IPS-20b (cell line): ENCODE measurements around the gene NR3C2.

Source experiments
- H3K27ac ChIP-seq: one replicate; pipeline ENCODE4 v1.5.1; 2013; ENCODE audit warnings: low read length
- H3K27me3 ChIP-seq: 2 replicates; pipeline ENCODE4 v1.6.1; 2013; ENCODE audit warnings: mild to moderate bottlenecking, low read length, inconsistent platforms; ENCODE audit not compliant: insufficient read depth
- H3K36me3 ChIP-seq: 2 replicates; pipeline ENCODE4 v1.6.1; 2013; ENCODE audit warnings: low read depth, mild to moderate bottlenecking, inconsistent platforms, low read length, moderate library complexity; ENCODE audit not compliant: insufficient read depth
- H3K4me1 ChIP-seq: 2 replicates; pipeline ENCODE4 v1.6.1; 2013; ENCODE audit warnings: mild to moderate bottlenecking, control low read depth, inconsistent platforms, low read length, moderate library complexity; ENCODE audit not compliant: insufficient read depth
- H3K4me3 ChIP-seq: 2 replicates; pipeline ENCODE4 v1.5.1; 2013; ENCODE audit warnings: mild to moderate bottlenecking, low read length, inconsistent platforms
- H3K9ac ChIP-seq: 2 replicates; pipeline ENCODE4 v1.6.1; 2013; ENCODE audit warnings: low read depth, mild to moderate bottlenecking, inconsistent platforms, low read length, moderate library complexity
- H3K9me3 ChIP-seq: 2 replicates; pipeline ENCODE4 v1.6.1; 2013; ENCODE audit warnings: mild to moderate bottlenecking, low read depth, low read length, inconsistent platforms; ENCODE audit not compliant: insufficient read depth

The NR3C2 gene

DNA sequence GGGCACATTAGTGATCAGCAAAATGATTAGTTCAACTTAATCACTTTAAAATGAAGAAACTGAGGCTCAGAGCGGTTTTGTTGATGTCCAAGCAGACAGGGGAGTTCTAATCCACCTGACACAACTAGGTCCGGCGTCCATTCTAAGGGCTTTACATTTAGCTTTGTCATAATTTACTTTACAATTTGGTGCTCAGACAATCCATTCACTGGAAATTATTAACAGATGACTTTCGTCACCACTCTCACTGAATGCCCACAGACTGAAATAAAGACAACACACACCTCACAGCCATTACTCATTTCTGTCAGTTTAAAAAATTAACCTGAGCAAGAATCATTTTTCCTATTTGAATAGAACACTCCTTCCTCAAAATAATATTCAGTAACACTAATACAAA is 10.8 kb downstream of the NR3C2 start:
- Histone ChIP-seq H3K9ac (no peak overlapping the region), H3K4me1 (no peaks in the 10 kb centered on the region), H3K9me3 (no peaks in the 10 kb centered on the region), H3K4me3 (no peak overlapping the region), H3K36me3 (no peaks in the 10 kb centered on the region), H3K27me3 (no peaks in the 10 kb centered on the region), H3K27ac (no peak overlapping the region)

- H3K27ac ChIP-seq, result no peak overlapping the region
- no peaks in the 10 kb centered on the region for H3K9me3 ChIP-seq
- H3K4me3 ChIP-seq, result no peak overlapping the region
- H3K36me3 ChIP-seq, result no peaks in the 10 kb centered on the region
- no peak overlapping the region for H3K9ac ChIP-seq
- no peaks in the 10 kb centered on the region for H3K27me3 ChIP-seq
- no peaks in the 10 kb centered on the region for H3K4me1 ChIP-seq
Measured at GRCh38 chr4:148430854-148431253, 11.4 kb downstream of the NR3C2 start.

DNA sequence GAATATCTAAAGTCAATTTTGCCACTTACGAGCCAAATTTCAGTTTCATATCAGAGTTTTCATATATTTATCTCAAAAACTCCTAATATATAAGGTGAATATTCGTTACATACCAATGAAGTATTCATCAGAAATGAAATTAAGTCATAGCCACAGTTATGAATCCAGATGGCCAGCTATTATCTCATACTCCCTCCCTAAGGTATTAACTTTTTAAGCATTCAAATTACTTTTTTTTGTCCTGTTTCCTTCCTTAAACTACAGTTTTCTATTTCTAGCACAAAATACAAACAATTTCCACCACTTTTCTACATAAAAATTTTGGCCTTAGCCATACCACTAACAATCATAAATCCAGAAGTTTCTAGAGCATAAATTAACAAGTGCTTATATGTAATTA is 13.0 kb downstream of the NR3C2 start:
- H3K4me3 ChIP-seq, result no peak overlapping the region
- no peak overlapping the region for H3K27ac ChIP-seq
- no peak overlapping the region for H3K9ac ChIP-seq
- no peaks in the 10 kb centered on the region for H3K4me1 ChIP-seq
- H3K36me3 ChIP-seq, result no peaks in the 10 kb centered on the region
- no peaks in the 10 kb centered on the region for H3K9me3 ChIP-seq
- H3K27me3 ChIP-seq, result no peaks in the 10 kb centered on the region

GRCh38 chr4:148426643-148427042 is 15.6 kb downstream of the NR3C2 start:
- H3K4me1 ChIP-seq, result no peaks in the 10 kb centered on the region
- H3K4me3 ChIP-seq, result no peak overlapping the region
- no peaks in the 10 kb centered on the region for H3K36me3 ChIP-seq
- no peaks in the 10 kb centered on the region for H3K27me3 ChIP-seq
- H3K27ac ChIP-seq, result no peak overlapping the region
- no peaks in the 10 kb centered on the region for H3K9me3 ChIP-seq
- no peak overlapping the region for H3K9ac ChIP-seq

DNA sequence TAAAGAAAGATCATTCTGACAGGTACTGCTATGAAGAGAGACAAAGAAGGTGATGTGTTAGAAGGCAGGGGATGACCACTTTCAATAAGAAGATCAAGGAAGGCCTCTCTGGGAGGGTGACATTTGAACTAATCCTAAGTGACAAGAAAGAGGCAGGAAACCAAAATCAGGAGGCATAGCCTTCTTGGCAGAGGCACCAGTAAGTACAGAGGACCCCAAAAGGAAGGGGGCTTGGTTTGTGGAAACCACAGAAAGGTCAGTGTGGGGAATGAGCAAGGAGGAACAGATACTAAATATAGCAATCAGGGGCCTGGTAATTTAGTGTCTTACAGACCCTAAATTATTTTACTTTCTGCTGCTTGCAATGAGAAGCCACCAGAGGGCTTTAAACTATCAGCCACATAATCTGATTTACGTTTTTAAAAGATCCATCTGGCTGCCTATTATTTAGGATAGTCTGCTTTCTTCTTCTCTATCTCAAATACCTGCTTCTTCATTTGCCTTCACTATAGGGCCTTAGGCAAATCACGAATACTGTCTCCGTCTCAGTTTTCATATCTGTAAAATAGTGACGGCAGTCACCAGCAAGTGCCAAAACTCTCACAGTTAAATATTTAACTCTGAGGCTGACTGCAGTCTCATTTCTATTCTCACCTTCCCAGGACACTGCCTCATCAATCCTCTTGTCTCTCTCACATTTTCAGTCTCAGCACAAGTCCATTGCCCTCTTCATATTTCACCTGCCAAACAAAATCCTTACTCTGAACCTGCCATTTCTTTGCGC is 16.7 kb downstream of the NR3C2 start:
- Histone ChIP-seq H3K27me3 (no peaks in the 10 kb centered on the region), H3K36me3 (no peaks in the 10 kb centered on the region), H3K9ac (no peak overlapping the region), H3K27ac (no peak overlapping the region), H3K9me3 (no peaks in the 10 kb centered on the region), H3K4me1 (no peaks in the 10 kb centered on the region), H3K4me3 (no peak overlapping the region)

DNA sequence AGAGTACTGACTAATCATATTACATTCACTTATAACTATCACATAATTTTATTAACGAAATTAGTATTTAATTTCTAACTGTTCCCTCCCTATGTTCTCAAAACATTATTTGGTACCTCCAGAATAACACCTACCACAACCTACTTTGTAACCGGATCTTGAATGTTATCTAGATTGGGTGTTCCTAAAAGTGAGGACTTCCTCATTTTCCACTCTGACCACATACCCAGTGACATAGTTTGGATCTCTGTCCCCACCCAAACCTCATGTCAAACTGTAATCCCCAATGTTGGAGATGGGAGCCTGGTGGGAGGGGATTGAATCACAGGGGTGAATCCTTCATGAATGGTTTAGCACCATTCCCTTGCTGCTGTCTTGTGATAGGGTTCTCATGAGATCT is 21.8 kb downstream of the NR3C2 start:
- H3K36me3 ChIP-seq, result no peaks in the 10 kb centered on the region
- no peak overlapping the region for H3K27ac ChIP-seq
- no peaks in the 10 kb centered on the region for H3K27me3 ChIP-seq
- H3K9ac ChIP-seq, result no peak overlapping the region
- no peaks in the 10 kb centered on the region for H3K9me3 ChIP-seq
- H3K4me1 ChIP-seq, result no peaks in the 10 kb centered on the region
- no peak overlapping the region for H3K4me3 ChIP-seq

GRCh38 chr4:148415500-148415899 is 26.7 kb downstream of the NR3C2 start:
- Histone ChIP-seq H3K36me3 (no peaks in the 10 kb centered on the region), H3K9me3 (no peaks in the 10 kb centered on the region), H3K4me3 (no peak overlapping the region), H3K4me1 (no peaks in the 10 kb centered on the region), H3K27ac (no peak overlapping the region), H3K9ac (no peak overlapping the region), H3K27me3 (no peaks in the 10 kb centered on the region)

- Histone ChIP-seq H3K27ac (no peak overlapping the region), H3K9ac (no peak overlapping the region), H3K4me1 (peaks cover 3% of the 10 kb centered on the region; the same call in 1 of the 2 replicates), H3K27me3 (no peaks in the 10 kb centered on the region), H3K36me3 (no peaks in the 10 kb centered on the region), H3K9me3 (no peaks in the 10 kb centered on the region), H3K4me3 (no peak overlapping the region)
Measured at GRCh38 chr4:148412460-148412994, 29.7 kb downstream of the NR3C2 start.

DNA sequence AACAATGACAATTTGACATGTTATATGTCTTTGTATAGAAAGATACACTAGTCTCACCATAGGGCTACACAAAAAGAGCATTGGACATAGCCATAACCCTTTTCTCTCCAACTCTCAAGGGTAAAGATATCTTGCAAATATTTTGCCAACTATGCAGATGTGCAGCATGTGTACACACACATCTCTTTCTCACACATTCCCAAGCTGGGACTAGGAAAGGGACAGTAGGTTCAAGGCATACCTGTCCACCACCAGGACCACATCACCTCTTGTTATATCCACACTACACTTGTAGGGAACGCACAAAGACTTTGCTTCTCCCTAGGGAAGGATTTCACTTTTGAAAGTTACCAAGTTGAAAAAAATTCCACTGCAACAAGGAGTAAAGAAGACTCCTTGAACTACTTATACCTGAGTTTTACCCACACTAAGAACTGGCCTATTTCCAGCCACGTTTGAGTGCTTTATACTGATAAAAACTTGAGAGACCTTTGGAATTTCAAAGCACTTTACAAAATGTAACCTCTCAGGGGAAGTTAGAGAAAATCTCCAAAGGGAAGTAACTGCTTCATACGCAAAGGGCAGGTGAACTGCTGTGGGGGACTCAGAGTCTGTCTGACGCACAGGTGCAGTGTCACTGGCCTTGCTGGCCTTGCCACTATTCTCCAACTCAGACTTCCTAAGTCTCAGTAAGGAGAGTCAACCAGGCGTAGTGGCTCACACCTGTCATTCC is 36.9 kb downstream of the NR3C2 start:
- Histone ChIP-seq H3K9me3 (no peaks in the 10 kb centered on the region), H3K27ac (no peak overlapping the region), H3K9ac (no peak overlapping the region), H3K27me3 (no peaks in the 10 kb centered on the region), H3K4me1 (peaks cover 3% of the 10 kb centered on the region; the same call in 1 of the 2 replicates), H3K4me3 (no peak overlapping the region), H3K36me3 (no peaks in the 10 kb centered on the region)

- no peak overlapping the region for H3K4me3 ChIP-seq
- H3K36me3 ChIP-seq, result no peaks in the 10 kb centered on the region
- no peak overlapping the region for H3K9ac ChIP-seq
- H3K9me3 ChIP-seq, result no peaks in the 10 kb centered on the region
- no peaks in the 10 kb centered on the region for H3K4me1 ChIP-seq
- no peak overlapping the region for H3K27ac ChIP-seq
- no peaks in the 10 kb centered on the region for H3K27me3 ChIP-seq
Measured at GRCh38 chr4:148398988-148399387, 43.2 kb downstream of the NR3C2 start.

DNA sequence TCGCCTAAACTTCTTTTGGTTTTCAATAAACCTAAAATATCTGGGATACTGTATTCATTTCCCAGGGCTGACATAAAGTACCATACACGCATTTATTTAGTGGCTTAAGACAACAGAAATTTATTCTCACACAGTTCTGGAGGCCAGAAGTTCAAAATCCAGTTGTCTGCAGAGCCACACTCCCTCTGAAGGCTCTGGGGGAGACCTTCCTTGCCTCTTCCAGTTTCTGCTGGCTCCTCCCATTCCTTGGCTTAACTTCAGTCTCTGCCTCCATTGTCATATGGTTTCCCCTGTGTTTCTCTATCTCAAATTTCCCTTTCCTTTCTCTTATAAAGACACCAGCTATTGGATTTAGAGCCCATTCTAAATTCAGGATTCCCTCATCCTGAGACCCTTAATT is 44.4 kb downstream of the NR3C2 start:
- Histone ChIP-seq H3K36me3 (no peaks in the 10 kb centered on the region), H3K9ac (no peak overlapping the region), H3K4me1 (no peaks in the 10 kb centered on the region), H3K9me3 (no peaks in the 10 kb centered on the region), H3K27ac (no peak overlapping the region), H3K4me3 (no peak overlapping the region), H3K27me3 (no peaks in the 10 kb centered on the region)
